Left lung (tissue), 10 donors: ENCODE measurements around the gene LMO2. TPM values are rescaled to one million over a fixed set of nuclear protein-coding genes. Genes with fewer than 3 reads are reported as not detected.
"Not testable (repeated sequence)": the region's sequence is repeated elsewhere in the genome, so short reads cannot be mapped to it uniquely, and the experiment has no call there.

ENCODE experiments used
- ATAC-seq: fragments of 200-7000 bp; cut with Tn5 transposase; one replicate; pipeline ENCODE4 v1.9.1; 2020; ENCODE audit warnings: moderate library complexity
- DNase-seq, 4 donors: peaks; one replicate each; pipeline ENCODE4 v3.0.0-alpha.2; 2013 to 2020
- H3K27ac ChIP-seq, 2 donors: fragments of 200-600 bp; sonication (generic) in 1 of 2; one replicate each; pipeline versions ENCODE4 v1.5.0 to v1.8.0; 2020 to 2021
- H3K27me3 ChIP-seq, 2 donors: fragments of 200-600 bp; sonication (generic) in 1 of 2; one replicate each; pipeline versions ENCODE4 v1.5.0 to v1.8.0; 2020 to 2021
- H3K36me3 ChIP-seq, 2 donors: fragments of 200-600 bp; sonication (generic) in 1 of 2; one replicate each; pipeline versions ENCODE4 v1.5.0 to v1.8.0; 2020 to 2021
- H3K4me1 ChIP-seq, 2 donors: fragments of 200-600 bp; one replicate each; pipeline ENCODE4 v1.8.0; 2021
- H3K4me3 ChIP-seq, 2 donors: fragments of 200-600 bp; sonication (generic) in 1 of 2; one replicate each; pipeline versions ENCODE4 v1.5.0 to v1.8.0; 2020 to 2021; ENCODE audit warnings: mild to moderate bottlenecking in 1 of 2
- H3K9me3 ChIP-seq, 2 donors: fragments of 200-600 bp; sonication (generic) in 1 of 2; one replicate each; pipeline versions ENCODE4 v1.5.0 to v1.8.0; 2020 to 2021
- CTCF ChIP-seq, 2 donors: fragments of 200-600 bp; sonication (generic) in 1 of 2; IDR thresholded peaks; one replicate each; pipeline versions ENCODE4 v1.5.0 to v1.8.0; 2021; ENCODE audit warnings: antibody characterized with exemption in 2 of 2
- intact Hi-C, 2 donors: fragments of 100-400 bp; cut with DNase I; formaldehyde crosslinking; loops; one replicate each; pipeline versions ENCODE4 v1.11.2 to v1.14.2; 2022
- polyA plus RNA-seq, 6 donors: library from polyadenylated mRNA; unstranded; fragments of 120-200 nt; gene quantifications; one replicate each; pipeline ENCODE4 v1.2.1, GENCODE V29; 2013; ENCODE audit not compliant: insufficient read length in 6 of 6
- total RNA-seq, 2 donors: library from RNA; stranded (reverse); fragmentation: NEBNext Ultra II Directional; extraction: Animal tissue kit (Norgen Biotek cat#: 25700); gene quantifications; one replicate each; pipeline ENCODE4 v1.2.1, GENCODE V29; 2021
- donor health status: DM: no; HTN: yes; CAD: no.
- donor health status: DM: no; HTN: no; CAD: no.

LMO2 gene
- total and polyA plus RNA-seq, 8 donors, result 27.8 to 48.3 (median 42.8) TPM

GRCh38 chr11:33829430-33830141 lies 62.3 kb downstream of the LMO2 start:
- peak; percentile 97 for ATAC-seq
- intact Hi-C loops, result no loop called here
- Histone ChIP-seq H3K36me3 (no peaks in the 10 kb centered on the region), H3K4me1 (peaks cover 7 to 11% of the 10 kb centered on the region in 2 donors), H3K4me3 (peak overlapping the region; percentile 13 to 21), H3K27ac (no peak overlapping the region), H3K27me3 (peaks cover 15 to 64% of the 10 kb centered on the region in 2 donors), H3K9me3 (no peaks in the 10 kb centered on the region)
- peak in 3 of 4 donors; percentile 46 to 79 (median 72) for DNase-seq
- peak; percentile 62 to 68 for TF ChIP-seq CTCF (IDR thresholded peaks at IDR 0.05)

GRCh38 chr11:33828604-33829429 lies 63.1 kb downstream of the LMO2 start:
- peak; percentile 69 for ATAC-seq
- DNase-seq, result peak in 1 of 4 donors; percentile 76
- Histone ChIP-seq H3K27ac (no peak overlapping the region), H3K4me1 (peaks cover 7 to 11% of the 10 kb centered on the region in 2 donors), H3K9me3 (no peaks in the 10 kb centered on the region), H3K36me3 (no peaks in the 10 kb centered on the region), H3K4me3 (peak overlapping the region; percentile 13 to 21), H3K27me3 (peaks cover 15 to 64% of the 10 kb centered on the region in 2 donors)
- intact Hi-C loops, result no loop called here
- TF ChIP-seq CTCF (IDR thresholded peaks at IDR 0.05), result no peak

- peaks cover 15 to 68% of the 10 kb centered on the region in 2 donors for H3K27me3 ChIP-seq
- H3K9me3 ChIP-seq, result no peaks in the 10 kb centered on the region
- no peaks in the 10 kb centered on the region for H3K36me3 ChIP-seq
- H3K4me3 ChIP-seq, result no peak overlapping the region
- ATAC-seq, result no peak
- DNase-seq, result no peak
- peaks cover 7 to 11% of the 10 kb centered on the region in 2 donors for H3K4me1 ChIP-seq
- H3K27ac ChIP-seq, result no peak overlapping the region
- intact Hi-C loops, result no loop called here
- no peak for TF ChIP-seq CTCF (IDR thresholded peaks at IDR 0.05)
Measured at GRCh38 chr11:33827206-33827605, 64.7 kb downstream of the LMO2 start.

GRCh38 chr11:33825854-33826560 lies 65.9 kb downstream of the LMO2 start:
- ATAC-seq (no peak), DNase-seq (peak in 2 of 4 donors; percentile 56 to 70)
- intact Hi-C loops, result no loop called here
- Histone ChIP-seq H3K27me3 (peaks cover 22 to 73% of the 10 kb centered on the region in 2 donors), H3K27ac (no peak overlapping the region), H3K9me3 (no peaks in the 10 kb centered on the region), H3K4me3 (no peak overlapping the region), H3K4me1 (peaks cover 7 to 11% of the 10 kb centered on the region in 2 donors), H3K36me3 (no peaks in the 10 kb centered on the region)
- no peak for TF ChIP-seq CTCF (IDR thresholded peaks at IDR 0.05)

GRCh38 chr11:33822981-33823380 lies 68.9 kb downstream of the LMO2 start:
- intact Hi-C loops, result not testable (repeated sequence)
- H3K27me3 ChIP-seq, result peaks cover 9 to 55% of the 10 kb centered on the region in 2 donors

More at GRCh38 chr11:33822981-33823380, 68.9 kb downstream of the LMO2 start:
- not testable (repeated sequence) for ATAC-seq, H3K36me3 ChIP-seq, H3K4me1 ChIP-seq, DNase-seq, H3K4me3 ChIP-seq, H3K27ac ChIP-seq, H3K9me3 ChIP-seq
